GM12891 (cell line): ENCODE measurements around the gene DYNLT1.

ENCODE experiments used
- POLR2A ChIP-seq: IDR thresholded peaks from 2 replicates; pipeline ENCODE4 v1.6.1; 2011; ENCODE audit warnings: low read depth, low read length, control low read depth
- POLR2AphosphoS5 ChIP-seq: IDR thresholded peaks from 2 replicates; pipeline ENCODE4 v1.6.1; 2011; ENCODE audit warnings: low read depth, low read length, control low read depth

DNA sequence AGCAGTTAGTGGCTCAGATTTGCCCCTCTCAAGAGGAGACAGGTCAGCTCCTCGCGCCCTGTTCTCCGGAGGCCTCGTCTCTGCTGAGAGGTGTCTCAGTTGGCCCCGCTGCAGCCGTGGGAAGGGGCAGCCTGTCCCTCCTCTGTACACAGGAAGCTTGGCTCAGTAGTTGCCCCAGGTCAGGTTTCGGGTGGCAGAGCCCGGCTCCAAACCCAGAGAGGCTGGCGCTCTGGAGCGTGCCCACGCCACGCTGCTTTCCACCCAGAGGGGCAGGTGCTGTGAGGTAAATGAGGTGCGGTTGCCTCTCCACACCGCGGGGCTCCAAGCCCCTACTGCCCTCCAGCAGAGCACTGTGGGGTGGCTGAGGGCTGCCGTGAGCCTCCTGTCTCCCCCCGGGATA is 16.0 kb downstream of the DYNLT1 start:
- TF ChIP-seq POLR2AphosphoS5, result no peak
- TF ChIP-seq POLR2A, result no peak
